ENCODE measurements around the gene PFN2. TPM values are rescaled to one million over a fixed set of nuclear protein-coding genes. Genes with fewer than 3 reads are reported as not detected.
"Not testable (repeated sequence)": the region's sequence is repeated elsewhere in the genome, so short reads cannot be mapped to it uniquely, and the experiment has no call there.

Gene PFN2
- polyA plus RNA-seq, 3 donors from 2014 or later, result 1.7 to 5.8 (median 4.6) TPM

DNA sequence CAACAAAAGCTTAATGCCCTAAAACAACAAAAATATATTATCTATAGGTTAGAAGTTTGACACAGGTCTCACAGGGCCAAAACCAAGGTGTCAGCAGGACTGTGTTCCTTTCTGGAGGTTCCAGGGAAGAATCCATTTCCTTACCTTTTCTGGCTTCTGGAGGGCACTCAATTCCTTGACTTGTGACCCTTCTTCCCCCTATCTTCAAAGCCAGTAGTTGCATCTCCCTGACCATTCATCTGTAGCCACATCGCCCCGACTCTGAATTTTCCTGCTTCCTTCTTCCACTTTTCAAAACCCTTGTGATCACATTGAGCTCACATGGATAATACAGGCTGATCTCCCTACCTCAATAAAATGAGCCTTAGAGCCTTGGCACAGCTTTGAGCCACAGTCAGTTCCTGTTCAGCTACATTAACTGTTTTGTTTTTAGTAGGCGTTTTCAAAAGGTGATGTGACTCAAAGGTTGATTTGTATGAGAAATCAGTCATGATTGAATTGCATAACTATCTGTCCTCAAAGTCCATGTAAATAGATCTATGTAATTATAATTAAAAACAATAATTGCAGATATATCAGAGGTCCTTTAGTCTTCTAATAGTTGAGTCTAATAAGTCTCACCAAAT lies 12.4 kb downstream of the PFN2 start:
- H3K9me3 Mint-ChIP-seq, result no peaks in the 10 kb centered on the region
- no peaks in the 10 kb centered on the region for H3K36me3 Mint-ChIP-seq
- no peaks in the 10 kb centered on the region for H3K27me3 Mint-ChIP-seq (ENCODE audit: low read depth in 3 of 3)
- H3K4me3 Mint-ChIP-seq, result no peak overlapping the region
- peaks cover 17 to 29% of the 10 kb centered on the region in 2 donors for H3K4me1 Mint-ChIP-seq
- DNase-seq, result no peak
- H3K27ac Mint-ChIP-seq, result peak overlapping the region in 2 of 6 donors; percentile 34 to 64

DNA sequence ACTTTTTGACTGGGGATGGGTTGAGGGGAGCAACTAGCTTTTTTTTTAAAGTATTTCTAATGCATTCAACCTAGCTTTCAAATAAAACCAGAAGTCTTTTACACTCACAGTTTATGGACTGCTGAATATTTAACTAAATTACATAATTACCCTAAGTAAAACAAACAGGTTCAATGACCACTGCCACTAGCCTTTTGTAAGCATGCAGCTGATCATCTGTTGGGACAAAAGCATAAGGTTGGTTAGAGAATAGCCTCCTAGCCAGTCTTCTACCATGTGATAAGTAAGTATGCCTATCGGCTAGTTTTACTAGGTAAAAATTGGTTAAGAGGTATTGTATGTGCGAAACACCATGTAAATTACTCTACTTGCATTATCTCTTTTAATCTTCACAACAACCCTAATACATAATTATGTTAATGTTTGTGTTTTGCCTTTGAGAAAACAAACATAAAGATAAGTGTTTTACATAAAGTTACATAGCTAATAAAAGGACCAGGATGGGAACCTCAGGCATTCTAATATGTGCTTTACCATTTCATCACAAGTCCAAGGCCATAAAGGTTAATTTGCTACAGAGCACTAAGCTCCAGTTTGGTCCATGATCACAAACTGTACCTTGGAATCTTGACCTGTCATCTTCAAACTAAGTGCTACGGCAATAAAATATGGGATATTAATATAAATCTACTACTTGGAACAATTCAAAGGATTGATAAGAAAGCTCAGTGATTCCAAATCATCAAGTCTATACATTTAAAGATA lies 13.2 kb downstream of the PFN2 start:
- no peak overlapping the region for H3K4me3 Mint-ChIP-seq
- H3K36me3 Mint-ChIP-seq, result no peaks in the 10 kb centered on the region
- H3K9me3 Mint-ChIP-seq, result no peaks in the 10 kb centered on the region
- H3K27ac Mint-ChIP-seq, result no peak overlapping the region
- H3K27me3 Mint-ChIP-seq (ENCODE audit: low read depth in 3 of 3), result no peaks in the 10 kb centered on the region
- no peak for DNase-seq
- peaks cover 20 to 34% of the 10 kb centered on the region in 2 donors for H3K4me1 Mint-ChIP-seq

DNA sequence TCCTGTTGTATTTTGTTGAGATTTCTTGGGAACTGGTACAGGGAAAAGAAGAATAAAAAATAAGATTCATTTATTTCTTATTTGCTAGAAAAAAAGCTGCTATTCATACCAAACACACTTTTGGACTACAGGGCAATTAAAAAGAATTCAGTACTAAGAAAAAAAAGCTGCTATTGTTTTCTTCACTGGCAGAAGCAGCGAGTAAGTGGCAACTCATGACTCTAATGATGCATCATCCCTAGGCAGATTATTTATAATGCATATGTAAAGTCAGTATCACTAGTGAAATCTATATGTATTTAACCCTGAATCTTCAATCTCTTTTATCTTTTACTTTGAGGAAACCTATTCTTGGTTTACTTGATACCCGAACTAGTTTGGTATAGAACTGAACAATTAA lies 15.2 kb downstream of the PFN2 start:
- Mint-ChIP-seq H3K4me3 (no peak overlapping the region), H3K9me3 (no peaks in the 10 kb centered on the region), H3K27me3 (ENCODE audit: low read depth in 3 of 3) (no peaks in the 10 kb centered on the region), H3K27ac (no peak overlapping the region), H3K4me1 (peaks cover 25 to 34% of the 10 kb centered on the region in 2 donors), H3K36me3 (peaks cover 0 to 4% (median 0%) of the 10 kb centered on the region in 3 donors)
- no peak for DNase-seq

DNA sequence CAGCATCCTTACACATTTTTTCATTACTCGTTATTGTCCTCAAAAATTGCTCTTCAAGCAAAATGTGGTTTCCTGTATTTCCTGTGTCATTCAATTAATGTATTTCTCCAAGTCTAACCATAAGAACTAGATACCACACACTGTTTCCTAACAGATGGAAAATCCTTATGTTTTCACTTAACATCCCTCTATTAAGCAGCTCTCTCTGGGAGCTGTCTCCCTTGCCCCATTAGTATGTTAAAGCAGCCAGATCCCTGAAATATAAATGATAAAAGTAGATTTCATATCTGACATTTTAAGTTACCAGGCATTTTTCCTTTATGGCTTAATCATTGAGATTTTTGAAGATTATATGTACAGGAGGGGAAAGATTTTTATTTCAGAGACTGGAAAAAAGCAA lies 15.9 kb downstream of the PFN2 start:
- no peak for DNase-seq
- no peaks in the 10 kb centered on the region for H3K27me3 Mint-ChIP-seq (ENCODE audit: low read depth in 3 of 3)
- H3K4me1 Mint-ChIP-seq, result peaks cover 25 to 38% of the 10 kb centered on the region in 2 donors
- peak overlapping the region in 1 of 6 donors; percentile 24 for H3K27ac Mint-ChIP-seq
- no peak overlapping the region for H3K4me3 Mint-ChIP-seq
- peaks cover 0 to 4% (median 2%) of the 10 kb centered on the region in 3 donors for H3K36me3 Mint-ChIP-seq
- H3K9me3 Mint-ChIP-seq, result no peaks in the 10 kb centered on the region

DNA sequence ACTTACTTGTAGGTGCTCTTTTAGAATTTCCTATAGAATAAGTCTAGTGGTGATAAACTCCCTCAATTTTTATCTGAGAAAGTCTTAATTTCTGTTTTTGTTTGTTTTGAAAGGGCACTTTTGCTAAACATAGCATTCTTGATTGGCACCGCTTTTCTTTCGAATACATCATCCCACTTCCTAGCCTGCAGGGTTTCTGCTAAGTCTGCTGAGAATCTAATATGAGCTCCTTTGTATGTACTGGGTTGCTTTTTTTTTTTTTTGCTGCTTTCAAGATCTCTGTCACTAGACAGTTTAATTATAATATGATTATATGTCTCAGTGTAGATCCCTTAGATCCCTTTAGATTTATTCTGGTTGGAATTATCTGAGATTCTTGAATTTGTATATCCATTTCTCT lies 21.5 kb downstream of the PFN2 start:
- Mint-ChIP-seq H3K4me3 (no peak overlapping the region), H3K9me3 (no peaks in the 10 kb centered on the region), H3K4me1 (peaks cover 31 to 58% of the 10 kb centered on the region in 2 donors), H3K27me3 (ENCODE audit: low read depth in 3 of 3) (no peaks in the 10 kb centered on the region), H3K36me3 (peaks cover 5 to 15% (median 10%) of the 10 kb centered on the region in 3 donors), H3K27ac (no peak overlapping the region)
- DNase-seq, result no peak

DNA sequence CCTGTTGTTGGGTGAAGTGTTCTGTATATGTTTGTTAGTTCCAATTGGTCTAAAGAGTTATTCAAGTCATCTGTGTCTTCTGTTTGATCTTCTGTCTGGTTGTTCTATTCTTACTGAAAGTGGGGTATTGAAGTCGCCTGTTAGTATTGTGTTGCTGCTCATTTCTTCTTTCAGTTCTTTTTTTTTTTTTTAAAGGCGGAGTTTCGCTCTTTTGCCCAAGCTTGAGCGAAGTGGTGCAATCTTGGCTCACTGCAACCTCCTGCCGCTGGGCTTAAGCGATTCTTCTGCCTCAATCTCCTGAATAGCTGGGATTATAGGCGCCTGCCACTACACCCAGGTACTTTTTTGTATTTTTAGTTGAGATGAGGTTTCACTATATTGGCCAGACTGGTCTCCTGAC lies 23.5 kb downstream of the PFN2 start:
- H3K36me3 Mint-ChIP-seq, result peaks cover 5 to 17% (median 15%) of the 10 kb centered on the region in 3 donors

DNA sequence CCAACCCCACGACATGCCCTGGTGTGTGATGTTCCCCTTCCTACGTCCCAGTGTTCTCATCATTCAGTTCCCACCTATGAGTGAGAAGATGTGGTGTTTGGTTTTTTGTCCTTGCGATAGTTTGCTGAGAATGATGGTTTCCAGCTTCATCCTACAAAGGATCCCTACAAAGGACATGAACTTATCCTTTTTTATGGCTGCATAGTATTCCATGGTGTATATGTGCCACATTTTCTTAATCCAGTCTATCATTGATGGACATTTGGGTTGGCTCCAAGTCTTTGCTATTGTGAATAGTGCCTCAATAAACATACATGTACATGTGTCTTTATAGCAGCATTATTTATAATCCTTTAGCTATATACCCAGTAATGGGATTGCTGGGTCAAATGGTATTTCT lies 26.7 kb downstream of the PFN2 start:
- H3K27me3 Mint-ChIP-seq (ENCODE audit: low read depth in 3 of 3); H3K27ac Mint-ChIP-seq; H3K9me3 Mint-ChIP-seq; H3K4me3 Mint-ChIP-seq; DNase-seq: not testable (repeated sequence)
- peaks cover 20 to 70% of the 10 kb centered on the region in 2 donors for H3K4me1 Mint-ChIP-seq
- peaks cover 10 to 17% (median 16%) of the 10 kb centered on the region in 3 donors for H3K36me3 Mint-ChIP-seq

More for the DNA sequence above, 23.5 kb downstream of the PFN2 start:
- H3K4me3 Mint-ChIP-seq, result no peak overlapping the region
- no peak for DNase-seq
- no peaks in the 10 kb centered on the region for H3K27me3 Mint-ChIP-seq (ENCODE audit: low read depth in 3 of 3)
- peaks cover 23 to 59% of the 10 kb centered on the region in 2 donors for H3K4me1 Mint-ChIP-seq
- H3K9me3 Mint-ChIP-seq, result no peaks in the 10 kb centered on the region
- peak overlapping the region in 1 of 6 donors; percentile 13 for H3K27ac Mint-ChIP-seq

DNA sequence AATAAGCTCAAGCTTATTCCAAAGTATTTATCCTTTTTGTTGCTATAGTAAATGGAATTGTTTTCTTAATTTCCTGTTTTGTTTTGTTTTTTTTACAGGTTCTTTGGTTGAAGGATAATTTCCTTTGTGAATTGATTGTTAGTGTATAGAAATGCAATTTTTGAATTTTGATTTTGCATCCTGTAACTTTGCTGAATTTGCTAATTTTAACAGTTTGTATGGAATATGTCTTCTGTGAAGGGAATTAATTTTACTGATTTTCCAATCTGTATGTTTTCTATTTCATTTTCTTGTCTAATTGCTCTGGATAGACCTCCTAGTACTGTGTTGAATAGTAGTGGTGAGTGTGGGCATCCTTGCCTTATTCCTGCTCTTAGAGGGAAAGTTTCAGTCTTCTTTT lies 28.3 kb downstream of the PFN2 start:
- Mint-ChIP-seq H3K4me1 (peaks cover 19 to 65% of the 10 kb centered on the region in 2 donors), H3K27ac (no peak overlapping the region), H3K36me3 (peaks cover 10 to 22% (median 13%) of the 10 kb centered on the region in 3 donors)

DNA sequence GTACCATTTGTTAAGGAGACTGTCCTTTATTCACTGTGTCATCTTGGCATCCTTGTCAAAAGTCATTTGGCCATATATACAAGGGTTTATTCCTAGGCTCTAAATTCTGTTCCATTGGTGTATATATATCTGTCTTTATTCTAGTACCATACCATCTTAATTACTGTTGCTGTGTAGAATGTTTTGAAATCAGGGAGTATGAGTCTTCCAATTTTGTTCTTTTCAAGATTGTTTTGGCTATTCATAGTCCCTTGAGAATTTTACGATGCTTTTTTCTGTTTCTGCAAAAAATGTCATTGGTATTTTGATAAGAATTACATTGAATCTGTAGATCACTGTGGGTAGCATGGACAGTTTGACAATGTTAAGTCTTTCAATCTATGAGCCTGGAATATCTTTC lies 28.7 kb downstream of the PFN2 start:
- Mint-ChIP-seq H3K4me3 (no peak overlapping the region), H3K27me3 (ENCODE audit: low read depth in 3 of 3) (no peaks in the 10 kb centered on the region), H3K27ac (no peak overlapping the region), H3K4me1 (peaks cover 19 to 60% of the 10 kb centered on the region in 2 donors), H3K9me3 (no peaks in the 10 kb centered on the region), H3K36me3 (peaks cover 10 to 22% (median 13%) of the 10 kb centered on the region in 3 donors)
- DNase-seq, result no peak

More for the DNA sequence above, 28.3 kb downstream of the PFN2 start:
- DNase-seq, result no peak
- H3K4me3 Mint-ChIP-seq, result no peak overlapping the region
- H3K9me3 Mint-ChIP-seq, result no peaks in the 10 kb centered on the region
- H3K27me3 Mint-ChIP-seq (ENCODE audit: low read depth in 3 of 3), result no peaks in the 10 kb centered on the region

DNA sequence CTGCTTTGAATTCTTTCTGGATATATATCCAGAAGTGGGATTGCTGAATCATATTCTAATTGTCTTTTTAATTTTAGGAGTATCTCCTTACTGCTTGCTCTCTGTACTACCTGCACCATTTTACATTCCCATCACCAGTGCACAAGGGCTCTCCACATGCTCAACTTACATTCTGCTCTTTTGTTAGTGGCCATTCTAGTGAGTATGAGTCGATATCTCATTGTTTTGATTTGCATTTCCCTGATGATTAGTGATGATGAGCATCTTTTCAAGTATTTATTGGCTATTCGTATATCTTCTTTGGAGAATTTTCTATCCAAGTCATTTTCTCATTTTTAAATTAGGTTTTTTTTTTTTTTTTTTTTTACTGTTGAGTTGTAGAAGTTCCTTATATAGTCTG lies 29.5 kb downstream of the PFN2 start:
- Mint-ChIP-seq H3K4me1 (peaks cover 17 to 60% of the 10 kb centered on the region in 2 donors), H3K27me3 (ENCODE audit: low read depth in 3 of 3) (no peaks in the 10 kb centered on the region), H3K36me3 (peaks cover 5 to 18% (median 10%) of the 10 kb centered on the region in 3 donors), H3K4me3 (no peak overlapping the region), H3K27ac (peak overlapping the region in 2 of 6 donors; percentile 2 to 4), H3K9me3 (no peaks in the 10 kb centered on the region)
- DNase-seq, result no peak

DNA sequence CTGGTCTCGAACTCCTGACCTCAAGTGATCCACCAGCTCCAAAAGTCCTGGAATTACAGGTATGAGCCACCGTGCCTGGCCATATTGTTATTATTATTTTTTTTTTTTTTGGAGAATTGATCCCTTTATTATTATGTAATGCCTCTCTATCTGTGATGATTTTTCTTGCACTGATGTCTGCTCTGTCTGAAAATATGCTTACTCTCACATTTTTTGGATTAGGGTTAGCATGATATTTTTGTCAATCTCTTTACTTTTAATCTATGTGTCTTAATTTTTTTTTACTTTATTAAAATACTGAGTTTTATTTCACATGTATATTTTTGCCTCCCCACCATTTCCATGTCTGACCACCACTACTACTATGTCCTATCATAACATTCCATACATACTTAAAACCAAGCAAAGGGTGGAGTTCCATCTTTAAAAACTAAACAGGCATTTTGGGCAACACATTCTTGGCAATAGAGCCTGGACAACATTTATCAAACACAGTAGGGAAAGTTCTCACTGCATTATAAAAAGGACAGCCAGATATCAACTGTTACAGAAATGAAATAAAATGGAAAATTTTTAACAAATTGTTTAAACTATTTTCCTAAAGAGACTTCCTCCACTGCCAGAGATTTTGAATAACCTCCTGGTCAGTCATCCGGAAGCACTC lies 32.2 kb downstream of the PFN2 start:
- H3K27ac Mint-ChIP-seq; H3K9me3 Mint-ChIP-seq; H3K27me3 Mint-ChIP-seq (ENCODE audit: low read depth in 3 of 3); DNase-seq; H3K4me3 Mint-ChIP-seq: not testable (repeated sequence)
- H3K36me3 Mint-ChIP-seq, result peaks cover 5 to 17% (median 5%) of the 10 kb centered on the region in 3 donors
- H3K4me1 Mint-ChIP-seq, result peaks cover 13 to 71% of the 10 kb centered on the region in 2 donors

DNA sequence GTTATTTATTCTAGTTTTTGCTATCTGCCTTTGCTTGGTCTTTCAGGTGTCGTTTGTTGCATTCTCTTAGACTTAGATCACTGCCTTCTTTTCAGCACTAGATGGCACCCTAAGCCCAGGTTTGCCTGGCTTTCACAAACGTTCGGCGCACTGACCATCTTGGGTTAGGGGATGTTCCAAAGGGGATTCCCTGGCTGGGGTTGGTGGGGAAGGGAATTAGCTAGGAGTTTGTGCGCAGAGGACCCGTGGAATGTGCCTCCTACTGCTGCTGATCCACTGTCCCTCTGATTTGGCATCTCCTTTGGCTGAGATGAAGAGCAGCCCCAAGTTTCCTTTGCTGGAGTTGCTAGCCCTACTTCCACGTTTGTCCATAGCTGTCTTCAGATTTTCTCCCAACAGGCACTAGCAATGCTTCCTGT lies 33.9 kb downstream of the PFN2 start:
- H3K27me3 Mint-ChIP-seq (ENCODE audit: low read depth in 3 of 3), result peaks cover 0 to 2% (median 0%) of the 10 kb centered on the region in 3 donors
- no peaks in the 10 kb centered on the region for H3K9me3 Mint-ChIP-seq
- no peak overlapping the region for H3K4me3 Mint-ChIP-seq
- peaks cover 16 to 68% of the 10 kb centered on the region in 2 donors for H3K4me1 Mint-ChIP-seq
- H3K27ac Mint-ChIP-seq, result no peak overlapping the region
- DNase-seq, result peak; percentile 9 to 40 (median 12)
- peaks cover 5 to 11% (median 10%) of the 10 kb centered on the region in 3 donors for H3K36me3 Mint-ChIP-seq

DNA sequence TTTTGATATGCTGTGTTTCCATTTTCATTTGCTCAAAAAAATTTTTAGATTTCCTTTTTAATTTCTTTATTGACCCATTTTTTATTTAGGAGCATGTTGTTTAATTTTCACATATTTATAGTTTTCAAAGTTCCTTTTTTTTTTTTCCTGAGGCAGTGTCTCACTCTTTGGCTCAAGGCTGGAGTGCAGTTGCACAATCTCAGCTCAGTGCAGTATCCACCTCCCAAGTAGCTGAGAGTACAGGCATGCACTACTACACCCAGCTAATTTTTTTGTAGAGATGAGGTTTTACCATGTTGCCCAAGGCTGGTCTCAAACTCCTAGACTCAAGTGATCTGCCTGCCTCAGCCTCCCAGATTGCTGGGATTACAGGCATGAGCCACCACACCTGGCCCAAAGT lies 36.2 kb downstream of the PFN2 start:
- Mint-ChIP-seq H3K27me3 (ENCODE audit: low read depth in 3 of 3) (peaks cover 0 to 2% (median 0%) of the 10 kb centered on the region in 3 donors), H3K27ac (peak overlapping the region in 2 of 6 donors; percentile 1 to 14), H3K4me3 (no peak overlapping the region), H3K4me1 (peaks cover 16 to 60% of the 10 kb centered on the region in 2 donors), H3K36me3 (peaks cover 5 to 14% (median 11%) of the 10 kb centered on the region in 3 donors), H3K9me3 (no peaks in the 10 kb centered on the region)
- DNase-seq, result no peak

DNA sequence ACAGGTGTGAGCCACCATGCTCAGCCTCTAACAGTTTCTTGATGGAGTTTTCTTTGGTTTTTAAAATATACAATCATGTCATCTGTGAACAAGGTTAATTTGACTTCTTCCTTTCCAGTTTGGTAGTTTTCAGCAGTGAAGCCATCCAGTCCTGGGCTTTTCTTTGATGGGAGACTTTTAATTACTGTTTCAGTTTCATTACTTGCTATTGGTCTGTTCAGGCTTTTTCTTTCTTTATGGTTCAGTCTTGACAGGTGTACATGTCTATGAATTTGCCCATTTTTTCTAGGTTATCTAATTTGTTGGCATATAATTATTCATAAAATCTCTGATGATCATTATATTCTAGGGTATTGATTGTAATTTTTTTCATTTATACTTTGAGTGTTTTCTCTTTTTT lies 36.8 kb downstream of the PFN2 start:
- Mint-ChIP-seq H3K36me3 (peaks cover 0 to 12% (median 11%) of the 10 kb centered on the region in 3 donors), H3K4me1 (peaks cover 18 to 53% of the 10 kb centered on the region in 2 donors), H3K9me3 (no peaks in the 10 kb centered on the region), H3K27me3 (ENCODE audit: low read depth in 3 of 3) (peaks cover 0 to 2% (median 0%) of the 10 kb centered on the region in 3 donors), H3K27ac (peak overlapping the region in 3 of 6 donors; percentile 1 to 66 (median 42)), H3K4me3 (no peak overlapping the region)
- no peak for DNase-seq
